KMS-11 (cell line): ENCODE data around the gene SPPL2B.

Source experiments
- H2AFZ ChIP-seq: fragments of 200-600 bp; sonication (generic); 2 replicates; pipeline ENCODE4 v1.6.1; 2016; ENCODE audit warnings: antibody characterized with exemption, mixed run types, low read depth
- H3K27ac ChIP-seq: fragments of 200-600 bp; sonication (generic); 2 replicates; pipeline ENCODE4 v1.6.1; 2016; ENCODE audit warnings: mild to moderate bottlenecking, mixed run types
- H3K27me3 ChIP-seq: fragments of 200-600 bp; sonication (generic); 2 replicates; pipeline ENCODE4 v1.6.1; 2017; ENCODE audit warnings: mild to moderate bottlenecking, low read depth, mixed run types, moderate library complexity; ENCODE audit not compliant: insufficient read depth
- H3K36me3 ChIP-seq: fragments of 200-600 bp; sonication (generic); 2 replicates; pipeline ENCODE4 v1.6.1; 2017; ENCODE audit warnings: mild to moderate bottlenecking, mixed run types; ENCODE audit not compliant: insufficient read depth
- H3K4me1 ChIP-seq: fragments of 200-600 bp; sonication (generic); 2 replicates; pipeline ENCODE4 v1.6.1; 2016; ENCODE audit warnings: mild to moderate bottlenecking, low read depth, mixed run types; ENCODE audit not compliant: poor library complexity, severe bottlenecking
- H3K4me2 ChIP-seq: fragments of 200-600 bp; sonication (generic); 2 replicates; pipeline ENCODE4 v1.7.0; 2016; ENCODE audit warnings: mild to moderate bottlenecking, mixed run types
- H3K4me3 ChIP-seq: fragments of 200-600 bp; sonication (generic); IDR thresholded peaks from 2 replicates; pipeline ENCODE4 v1.6.1; 2017; ENCODE audit warnings: low read depth, low read length, mixed read lengths; ENCODE audit not compliant: insufficient read depth
- H3K79me2 ChIP-seq: fragments of 200-600 bp; sonication (generic); 2 replicates; pipeline ENCODE4 v1.6.1; 2016; ENCODE audit warnings: low read depth, mixed run types; ENCODE audit not compliant: insufficient read depth
- H3K9ac ChIP-seq: fragments of 200-600 bp; sonication (generic); 2 replicates; pipeline ENCODE4 v1.6.1; 2016; ENCODE audit warnings: mild to moderate bottlenecking, mixed run types
- H4K20me1 ChIP-seq: fragments of 200-600 bp; sonication (generic); 2 replicates; pipeline ENCODE4 v1.6.1; 2016; ENCODE audit warnings: mild to moderate bottlenecking, mixed run types; ENCODE audit not compliant: insufficient read depth
- TF ChIP-seq, protein P1 (sequence below): fragments of 200-600 bp; sonication (generic); conservative IDR thresholded peaks from 2 replicates; pipeline ENCODE4 v1.6.1; 2017; ENCODE audit warnings: low read depth, mild to moderate bottlenecking, antibody characterized with exemption, low read length, moderate library complexity, mixed read lengths

Gene SPPL2B

DNA sequence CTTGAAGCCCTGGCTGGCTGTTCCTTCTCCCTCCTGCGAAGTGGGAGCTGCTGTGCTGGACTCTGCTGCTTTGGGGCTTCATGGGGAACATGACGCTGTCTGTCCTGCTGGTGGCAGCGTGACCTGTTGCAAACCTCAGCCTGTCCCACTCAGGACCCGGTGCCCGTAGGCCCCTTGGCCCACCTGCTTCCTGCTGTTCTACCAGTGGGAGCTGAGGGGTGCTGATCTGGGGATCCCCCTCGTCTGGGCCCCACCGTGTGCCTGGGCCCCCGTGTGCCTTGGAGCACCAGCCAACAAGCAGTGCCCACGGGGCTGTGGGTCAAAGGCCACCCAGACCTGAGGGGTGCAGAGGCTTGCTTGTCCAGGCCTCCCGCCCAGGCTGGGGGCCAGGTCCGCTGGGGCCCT is 5.3 kb downstream of the SPPL2B start:
- no peaks in the 10 kb centered on the region for H3K36me3 ChIP-seq
- no peak overlapping the region for H3K4me2 ChIP-seq
- no peak overlapping the region for H3K4me3 ChIP-seq
- H3K27me3 ChIP-seq = no peaks in the 10 kb centered on the region
- H3K79me2 ChIP-seq = peaks cover 32% of the 10 kb centered on the region
- no peaks in the 10 kb centered on the region for H4K20me1 ChIP-seq
- peaks cover 10% of the 10 kb centered on the region for H3K4me1 ChIP-seq
- no peak overlapping the region for H2AFZ ChIP-seq
- TF ChIP-seq, protein P1, sequence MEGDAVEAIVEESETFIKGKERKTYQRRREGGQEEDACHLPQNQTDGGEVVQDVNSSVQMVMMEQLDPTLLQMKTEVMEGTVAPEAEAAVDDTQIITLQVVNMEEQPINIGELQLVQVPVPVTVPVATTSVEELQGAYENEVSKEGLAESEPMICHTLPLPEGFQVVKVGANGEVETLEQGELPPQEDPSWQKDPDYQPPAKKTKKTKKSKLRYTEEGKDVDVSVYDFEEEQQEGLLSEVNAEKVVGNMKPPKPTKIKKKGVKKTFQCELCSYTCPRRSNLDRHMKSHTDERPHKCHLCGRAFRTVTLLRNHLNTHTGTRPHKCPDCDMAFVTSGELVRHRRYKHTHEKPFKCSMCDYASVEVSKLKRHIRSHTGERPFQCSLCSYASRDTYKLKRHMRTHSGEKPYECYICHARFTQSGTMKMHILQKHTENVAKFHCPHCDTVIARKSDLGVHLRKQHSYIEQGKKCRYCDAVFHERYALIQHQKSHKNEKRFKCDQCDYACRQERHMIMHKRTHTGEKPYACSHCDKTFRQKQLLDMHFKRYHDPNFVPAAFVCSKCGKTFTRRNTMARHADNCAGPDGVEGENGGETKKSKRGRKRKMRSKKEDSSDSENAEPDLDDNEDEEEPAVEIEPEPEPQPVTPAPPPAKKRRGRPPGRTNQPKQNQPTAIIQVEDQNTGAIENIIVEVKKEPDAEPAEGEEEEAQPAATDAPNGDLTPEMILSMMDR = no peak
- H3K9ac ChIP-seq = no peak overlapping the region
- H3K27ac ChIP-seq = no peak overlapping the region

DNA sequence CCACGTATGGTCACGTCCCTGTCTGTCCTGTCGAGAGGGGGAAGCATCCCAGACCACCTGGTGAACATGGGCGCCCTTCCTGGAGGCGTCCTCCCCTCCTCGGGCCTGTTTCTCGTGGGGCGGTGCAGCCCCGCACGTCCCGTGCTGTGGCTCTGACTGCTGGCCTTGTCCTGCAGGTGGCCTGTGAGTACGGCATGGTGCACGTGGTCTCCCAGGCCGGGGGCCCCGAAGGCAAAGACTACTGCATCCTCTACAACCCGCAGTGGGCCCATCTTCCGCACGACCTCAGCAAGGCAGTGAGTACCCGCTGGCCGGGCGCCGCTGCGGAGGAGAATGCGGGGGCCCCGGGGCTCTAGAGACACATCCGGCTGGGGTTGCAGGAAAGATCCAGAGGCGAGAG is 5.9 kb downstream of the SPPL2B start:
- peaks cover 26% of the 10 kb centered on the region for H3K79me2 ChIP-seq
- H3K27ac ChIP-seq = no peak overlapping the region
- no peaks in the 10 kb centered on the region for H4K20me1 ChIP-seq
- no peaks in the 10 kb centered on the region for H3K36me3 ChIP-seq
- H3K4me2 ChIP-seq = no peak overlapping the region
- H3K27me3 ChIP-seq = no peaks in the 10 kb centered on the region
- H2AFZ ChIP-seq = no peak overlapping the region
- H3K4me1 ChIP-seq = peaks cover 7% of the 10 kb centered on the region
- no peak overlapping the region for H3K9ac ChIP-seq
- H3K4me3 ChIP-seq = no peak overlapping the region
- TF ChIP-seq, protein P1 = no peak

DNA sequence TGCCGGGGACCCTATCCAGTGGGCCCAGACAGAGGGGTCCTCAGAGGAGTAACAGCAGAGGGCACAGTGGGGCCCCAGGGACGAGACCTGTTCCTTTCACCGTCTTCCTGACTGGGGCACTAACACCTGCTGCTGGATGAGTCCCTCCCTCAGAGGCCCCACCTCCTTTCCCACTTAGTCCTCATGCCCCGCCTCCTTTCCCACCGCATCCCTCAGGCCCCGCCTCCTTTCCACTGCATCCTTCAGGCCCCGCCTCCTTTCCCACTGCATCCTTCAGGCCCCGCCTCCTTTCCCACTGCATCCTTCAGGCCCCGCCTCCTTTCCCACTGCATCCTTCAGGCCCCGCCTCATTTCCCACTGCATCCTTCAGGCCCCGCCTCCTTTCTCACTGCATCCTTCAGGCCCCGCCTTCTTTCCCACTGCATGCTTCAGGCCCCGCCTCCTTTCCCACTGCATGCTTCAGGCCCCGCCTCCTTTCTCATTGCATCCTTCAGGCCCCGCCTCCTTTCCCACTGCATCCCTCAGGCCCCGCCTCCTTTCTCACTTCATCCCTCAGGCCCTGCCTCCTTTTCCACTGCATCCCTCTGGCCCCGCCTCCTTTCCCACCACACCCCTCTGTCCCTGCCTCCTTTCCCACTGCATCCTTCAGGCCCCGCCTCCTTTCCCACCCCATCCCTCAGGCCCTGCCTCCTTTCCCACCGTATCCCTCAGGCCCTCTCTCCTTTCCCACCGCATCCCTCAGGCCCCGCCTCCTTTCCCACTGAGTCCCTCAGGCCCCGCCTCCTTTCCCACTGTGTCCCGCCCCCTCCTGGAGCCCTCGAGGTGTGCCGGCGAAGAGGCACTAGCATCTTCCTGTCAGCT is 6.7 kb downstream of the SPPL2B start:
- Histone ChIP-seq H3K79me2 (peaks cover 18% of the 10 kb centered on the region), H3K27ac (no peak overlapping the region), H3K36me3 (no peaks in the 10 kb centered on the region), H4K20me1 (no peaks in the 10 kb centered on the region), H3K4me3 (no peak overlapping the region), H3K4me2 (no peak overlapping the region), H2AFZ (no peak overlapping the region), H3K4me1 (no peaks in the 10 kb centered on the region), H3K9ac (no peak overlapping the region), H3K27me3 (no peaks in the 10 kb centered on the region)
- TF ChIP-seq, protein P1 = no peak

DNA sequence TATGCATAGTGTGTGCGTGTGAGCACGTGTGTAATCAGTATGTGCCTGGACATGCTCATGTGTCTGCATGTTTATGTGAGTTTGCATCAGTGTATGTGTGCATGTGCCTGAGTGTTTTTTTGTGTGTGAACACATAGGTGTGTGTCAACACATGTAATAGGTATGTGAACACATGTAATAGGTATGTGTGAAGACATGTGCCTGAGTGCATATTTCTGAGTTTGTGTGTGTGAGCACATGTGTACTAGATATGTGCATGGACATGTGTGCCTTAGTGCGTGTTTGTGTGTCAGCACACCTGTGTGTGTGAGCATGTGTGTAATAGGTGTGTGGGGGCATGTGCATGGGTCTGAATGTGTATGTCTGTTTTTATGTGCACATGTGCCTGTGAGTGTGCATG is 7.4 kb downstream of the SPPL2B start:
- no peaks in the 10 kb centered on the region for H4K20me1 ChIP-seq
- H3K27ac ChIP-seq = no peak overlapping the region
- peaks cover 14% of the 10 kb centered on the region; the same call in 1 of the 2 replicates for H3K79me2 ChIP-seq
- no peaks in the 10 kb centered on the region for H3K4me1 ChIP-seq
- no peak overlapping the region for H3K4me3 ChIP-seq
- H3K4me2 ChIP-seq = no peak overlapping the region
- no peak overlapping the region for H2AFZ ChIP-seq
- no peaks in the 10 kb centered on the region for H3K36me3 ChIP-seq
- no peak overlapping the region for H3K9ac ChIP-seq
- TF ChIP-seq, protein P1 = no peak
- H3K27me3 ChIP-seq = no peaks in the 10 kb centered on the region
